ENCODE data around the gene GSN. TPM values are rescaled to one million over a fixed set of nuclear protein-coding genes. Genes with fewer than 3 reads are reported as not detected.

Gene GSN
- total and polyA plus RNA-seq, 10 of the 15 experiments (the other 5 are each of a cell fraction or from before 2014, with no cell fraction given): 0.66 to 9.2 (median 6.2) TPM

GRCh38 chr9:121316852-121317373 is 49.0 kb downstream of the GSN start:
- Histone ChIP-seq H2AFZ (ENCODE audit: control insufficient read depth, low read depth, low read length) (no peak overlapping the region), H3K9ac (ENCODE audit: control insufficient read depth, insufficient read depth, low read length) (no peak overlapping the region), H3K4me3 (no peak overlapping the region), H3K9me3 (replicated peaks; ENCODE audit: control insufficient read depth, insufficient read depth, low read length) (no peaks in the 10 kb centered on the region), H3K79me2 (ENCODE audit: control insufficient read depth, insufficient read depth, low read length) (no peaks in the 10 kb centered on the region), H3K27ac (ENCODE audit: control insufficient read depth, insufficient read depth) (no peak overlapping the region), H3K36me3 (ENCODE audit: control insufficient read depth in 2 of 2, insufficient read depth in 2 of 2, low read length in 1 of 2) (no peaks in the 10 kb centered on the region; a peak in 1 of 4 replicates), H4K20me1 (ENCODE audit: control insufficient read depth, insufficient read depth) (no peaks in the 10 kb centered on the region), H3K4me1 (ENCODE audit: control insufficient read depth, insufficient read depth, low read length) (no peaks in the 10 kb centered on the region), H3K4me2 (ENCODE audit: control insufficient read depth, insufficient read depth) (no peak overlapping the region), H3K27me3 (replicated peaks in 1 of 2; ENCODE audit: control insufficient read depth in 2 of 2, insufficient read depth in 2 of 2, low read length in 1 of 2) (no peaks in the 10 kb centered on the region)
- ChIA-PET CTCF (interaction anchor here (1.1 to 10.7 kb wide), 7 partner anchors 22 to 181 kb away, joined by 3 to 318 read pairs (median 7); no protein-coding TSS in a partner anchor), POLR2A (no interaction called here), SMC1A (ENCODE audit: uncharacterized antibody, unreplicated experiment) (interaction anchor here (1.2 to 9.5 kb wide), 5 partner anchors 69 to 331 kb away, joined by 4 to 147 read pairs (median 5); no protein-coding TSS in a partner anchor), RAD21 (ENCODE audit: unreplicated experiment) (interaction anchor here (1.6 to 6.0 kb wide), 3 partner anchors 58 to 104 kb away, joined by 5 to 106 read pairs (median 17); no protein-coding TSS in a partner anchor)
- ATAC-seq: no peak
- 70% methylated on average over 11 of the region's 11 CpGs for WGBS (ENCODE audit: insufficient coverage, insufficient replicate concordance, low lambda C conversion rate, missing lambda C conversion rate)
- no peak for TF ChIP-seq PKNOX1 (IDR thresholded peaks at IDR 0.05)
- no peak for TF ChIP-seq HDGF (IDR thresholded peaks at IDR 0.05)
- TF ChIP-seq SIX5 (IDR thresholded peaks at IDR 0.05; ENCODE audit: low read depth, low read length, severe bottlenecking): no peak
- TF ChIP-seq EP300 (IDR thresholded peaks at IDR 0.05; ENCODE audit: borderline replicate concordance in 1 of 2, control insufficient read depth in 1 of 2, low read depth in 2 of 2, low read length in 2 of 2): no peak
- TF ChIP-seq TAF1 (IDR thresholded peaks at IDR 0.05; ENCODE audit: borderline replicate concordance, low read depth, low read length): no peak
- no peak for FAIRE-seq
- in situ Hi-C loops (cut with MboI) (loop anchor here (5.0 kb wide), 2 partner anchors 80 to 100 kb away; no protein-coding TSS in a partner anchor), intact Hi-C loops (cut with micrococcal nuclease; ENCODE audit: unreplicated experiment) (no loop called here)
- BruUV-seq (replicated peaks): no TSS peak
- no peak for DNase-seq (ENCODE audit: low read depth, low spot score)
